Left forelimb (tissue), 1 donor: Measurements from ENCODE around the gene INA.
"Not testable (repeated sequence)": the region's sequence is repeated elsewhere in the genome, so short reads cannot be mapped to it uniquely, and the experiment has no call there.

Source experiments
- DNase-seq: peaks from one replicate; pipeline ENCODE4 v3.0.0-alpha.2; 2018; ENCODE audit warnings: low spot score

Gene INA

GRCh38 chr10:103276896-103277712, at the start of gene INA:
Gene INA (plus strand): TSS chr10:103277138. CDS start chr10:103277212, 74 bp downstream.
- DNase-seq = no peak

DNA sequence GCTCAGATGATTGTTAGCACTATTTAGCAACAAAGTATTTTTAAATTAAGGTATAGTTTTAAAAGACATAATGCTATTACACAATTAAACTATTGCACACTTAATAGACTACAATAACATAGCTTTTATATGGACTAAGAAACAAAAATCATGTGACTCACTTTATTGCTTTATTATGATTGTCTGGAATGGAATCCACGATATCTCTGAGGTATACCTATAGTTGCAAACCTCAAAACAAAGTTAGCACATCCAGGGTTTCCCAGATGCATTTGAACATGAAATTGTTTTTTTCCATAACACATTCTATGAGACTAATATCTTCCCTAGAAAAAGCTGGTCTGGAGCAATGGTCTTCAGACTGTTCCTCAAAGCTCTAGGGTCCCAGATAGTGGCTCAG, 49.5 kb upstream of the INA start:
- DNase-seq = no peak

GRCh38 chr10:103231047-103231551, 45.8 kb upstream of the INA start:
- no peak for DNase-seq

- DNase-seq = no peak
These were observed 44.7 kb upstream of the INA start for GRCh38 chr10:103232131-103232673.

DNA sequence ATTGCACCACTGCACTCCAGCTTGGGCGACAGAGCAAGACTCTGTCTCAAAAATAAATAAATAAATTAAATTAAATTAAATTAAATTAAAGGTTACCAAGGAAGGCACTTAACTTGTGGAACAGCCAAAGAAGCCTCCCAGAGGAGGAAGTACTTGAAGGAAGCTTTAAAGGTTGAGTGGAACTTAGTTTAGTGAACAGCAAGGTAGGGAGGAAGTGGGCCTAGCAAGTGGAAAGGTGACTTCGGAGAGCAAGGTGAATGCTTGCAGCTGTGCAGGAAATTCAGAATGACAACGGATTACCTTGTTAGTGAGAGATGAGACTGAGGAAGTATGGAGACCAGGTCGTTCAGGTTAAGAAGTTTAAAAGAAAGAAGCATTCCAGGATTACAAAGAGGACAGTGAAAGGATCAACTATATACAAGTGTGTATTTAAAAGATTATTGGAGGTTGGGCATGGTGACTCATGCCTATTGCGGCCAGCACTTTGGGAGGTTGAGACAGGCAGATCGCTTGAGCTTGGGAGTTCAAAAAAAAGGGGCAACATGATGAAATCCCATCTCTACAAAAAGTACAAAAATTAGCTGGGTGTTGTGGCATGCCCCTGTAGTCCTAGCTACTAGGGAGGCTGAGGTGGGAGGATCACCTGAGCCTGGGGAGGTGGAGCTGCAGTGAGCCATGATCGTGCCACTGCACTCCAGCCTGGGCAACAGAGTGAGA, 44.0 kb upstream of the INA start:
- DNase-seq = no peak

GRCh38 chr10:103235775-103236174, 41.2 kb upstream of the INA start:
- DNase-seq = no peak

- DNase-seq = no peak
These were observed 38.3 kb upstream of the INA start for GRCh38 chr10:103238506-103239252.

DNA sequence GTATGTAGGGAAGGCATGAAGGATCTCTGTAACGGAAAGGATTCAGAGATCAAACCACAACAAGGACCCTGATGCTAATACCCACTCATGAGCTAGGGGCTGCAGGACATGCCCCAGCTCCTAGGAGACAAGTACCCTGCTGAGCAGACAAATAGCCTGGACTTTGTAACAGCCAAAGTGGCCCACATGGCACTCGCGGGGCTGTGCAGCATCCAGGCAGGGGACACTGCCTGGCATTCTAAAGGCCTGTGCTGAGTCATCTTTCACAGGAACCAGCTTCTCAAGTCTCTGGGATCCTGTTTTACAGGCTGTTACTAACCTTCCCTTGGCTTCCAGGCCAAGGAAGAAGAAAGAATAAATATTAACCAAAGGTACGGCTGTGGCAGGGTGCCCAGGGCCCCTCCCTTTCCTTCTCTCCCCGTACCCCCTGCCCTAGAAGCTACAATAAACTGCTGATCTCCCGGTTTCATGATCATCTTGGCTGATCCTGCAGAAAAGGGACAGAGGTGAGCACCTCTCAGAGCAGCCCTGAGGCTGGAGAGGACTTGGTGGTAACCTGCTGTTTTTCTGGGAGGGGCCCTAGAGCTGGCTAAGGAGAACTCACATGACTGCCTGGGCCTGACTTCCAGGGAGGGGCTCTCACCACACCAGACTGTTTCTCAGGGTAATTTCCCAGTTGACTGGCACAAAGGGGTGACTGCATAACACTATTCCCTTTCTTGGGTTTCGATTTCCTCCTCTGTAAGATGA, 35.5 kb upstream of the INA start:
- DNase-seq = no peak

DNA sequence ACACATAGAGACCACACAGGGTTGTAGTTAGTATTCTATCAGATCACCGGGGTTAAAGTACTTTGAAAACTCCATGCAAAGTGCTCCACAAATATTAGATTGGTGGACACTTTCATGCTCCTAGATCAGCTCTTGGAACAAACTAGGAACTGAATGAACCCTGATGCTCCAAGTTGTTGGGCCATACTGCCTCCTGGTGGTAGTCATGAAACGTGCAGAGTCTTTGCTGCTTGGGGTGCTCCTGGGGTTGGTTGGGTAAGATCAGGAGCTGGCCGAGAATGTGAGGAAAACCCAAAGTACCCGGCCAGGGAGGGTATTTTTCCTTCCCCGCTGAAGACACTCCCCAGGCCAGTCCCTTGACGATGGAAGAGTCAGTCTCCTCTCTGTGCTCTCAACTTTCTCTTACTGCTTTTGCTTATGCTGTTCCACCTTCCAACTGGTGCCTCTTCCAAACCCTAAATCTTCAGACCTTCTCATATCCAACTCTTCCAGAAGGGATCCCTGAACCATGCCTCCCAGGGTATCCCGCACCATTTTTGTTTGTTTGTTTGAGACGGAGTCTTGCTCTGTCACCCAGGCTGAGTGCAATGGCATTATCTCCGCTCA, 32.2 kb upstream of the INA start:
- no peak for DNase-seq

DNA sequence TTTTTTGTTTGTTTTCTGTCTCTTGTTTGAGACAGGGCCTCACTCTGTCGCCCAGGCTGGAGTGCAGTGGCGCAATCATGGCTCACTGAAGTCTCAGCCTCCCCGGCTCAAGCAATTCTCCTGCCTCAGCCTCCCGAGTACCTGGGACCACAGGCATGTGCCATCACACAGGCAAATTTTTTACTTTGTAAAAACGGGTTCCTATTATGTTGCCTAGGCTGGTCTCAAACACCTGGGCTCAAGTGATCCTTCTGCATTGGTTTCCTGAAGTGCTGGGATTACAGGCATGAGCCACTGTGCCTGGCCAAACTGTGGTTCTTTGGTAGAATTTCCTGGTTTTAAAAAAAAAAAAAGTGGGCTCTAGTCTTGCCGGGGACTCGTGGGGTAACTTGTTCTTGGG, 31.4 kb upstream of the INA start, which contains the start of gene RPEL1:
TSS of gene RPEL1 (plus strand) at position 301 of the 400 bp plus-strand sequence. CDS start 110 bp downstream, outside the sequence.
- not testable (repeated sequence) for DNase-seq

DNA sequence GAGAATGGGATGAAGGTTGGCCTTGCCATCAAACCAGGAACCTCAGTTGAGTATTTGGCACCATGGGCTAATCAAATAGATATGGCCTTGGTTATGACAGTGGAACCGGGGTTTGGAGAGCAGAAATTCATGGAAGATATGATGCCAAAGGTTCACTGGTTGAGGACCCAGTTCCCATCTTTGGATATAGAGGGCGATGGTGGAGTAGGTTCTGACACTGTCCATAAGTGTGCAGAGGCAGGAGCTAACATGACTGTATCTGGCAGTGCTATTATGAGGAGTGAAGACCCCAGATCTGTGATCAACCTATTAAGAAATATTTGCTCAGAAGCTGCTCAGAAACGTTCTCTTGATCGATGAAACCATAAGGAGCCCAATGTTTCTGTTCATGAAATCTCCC, 30.6 kb upstream of the INA start:
- DNase-seq = no peak

DNA sequence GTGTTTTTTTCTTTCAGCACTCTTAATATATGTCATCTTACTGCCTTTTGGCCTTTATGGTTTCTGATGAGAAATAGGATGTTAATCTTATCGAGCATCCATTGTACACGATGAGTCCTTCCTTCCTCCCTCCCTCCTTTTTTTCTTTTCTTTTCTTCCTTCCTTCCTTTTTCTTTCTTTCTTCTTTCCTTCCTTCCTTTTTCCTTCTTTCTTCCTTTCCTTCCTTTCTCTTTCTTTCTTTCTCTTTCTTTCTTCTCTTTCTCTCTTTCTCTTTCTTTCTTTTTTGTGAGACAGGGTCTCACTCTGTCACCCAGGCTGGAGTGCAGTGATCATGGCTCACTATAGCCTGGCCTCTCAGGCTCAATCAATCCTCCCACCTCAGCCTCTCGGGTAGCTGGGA, 22.8 kb upstream of the INA start:
- no peak for DNase-seq

GRCh38 chr10:103254538-103255325, 22.2 kb upstream of the INA start:
- DNase-seq = no peak

DNA sequence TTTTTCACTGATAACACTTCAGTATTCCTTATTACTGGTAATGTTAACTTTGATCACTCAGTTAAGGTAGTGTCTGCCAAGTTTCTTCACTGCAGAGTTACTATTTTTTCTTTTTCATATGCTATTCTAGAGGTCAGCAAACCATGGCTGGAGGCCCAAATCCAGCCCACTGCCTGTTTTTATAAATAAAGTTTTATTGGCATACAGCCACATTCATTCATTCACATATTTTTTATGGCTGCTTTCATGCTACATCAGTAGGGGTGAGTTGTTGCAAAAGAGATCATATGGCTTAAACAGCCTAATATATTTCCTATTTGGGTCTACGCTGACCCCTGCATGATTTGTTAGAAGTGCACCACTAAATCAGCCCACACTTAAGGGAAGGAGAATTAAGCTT, 20.3 kb upstream of the INA start:
- no peak for DNase-seq

DNA sequence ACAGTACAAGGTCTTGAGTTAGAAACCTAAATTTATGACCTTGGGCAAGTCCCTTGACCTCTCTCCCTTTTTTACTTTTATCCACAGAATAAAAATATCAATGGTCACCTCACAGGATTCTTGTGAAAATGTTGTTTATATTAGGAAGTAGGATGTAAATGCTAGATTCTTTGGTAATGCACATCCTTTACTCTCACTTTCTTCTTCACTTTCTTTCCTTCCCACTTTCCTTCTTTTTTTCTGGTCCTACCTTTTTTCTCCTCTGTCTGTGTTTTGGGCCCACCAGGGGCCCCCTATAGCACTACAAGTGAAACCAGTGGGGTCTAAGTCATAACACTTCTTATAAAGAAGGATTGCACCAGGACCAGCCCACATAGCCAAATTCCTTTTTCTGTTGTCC, 19.1 kb upstream of the INA start:
- no peak for DNase-seq

GRCh38 chr10:103258928-103259327, 18.0 kb upstream of the INA start:
- DNase-seq = not testable (repeated sequence)

DNA sequence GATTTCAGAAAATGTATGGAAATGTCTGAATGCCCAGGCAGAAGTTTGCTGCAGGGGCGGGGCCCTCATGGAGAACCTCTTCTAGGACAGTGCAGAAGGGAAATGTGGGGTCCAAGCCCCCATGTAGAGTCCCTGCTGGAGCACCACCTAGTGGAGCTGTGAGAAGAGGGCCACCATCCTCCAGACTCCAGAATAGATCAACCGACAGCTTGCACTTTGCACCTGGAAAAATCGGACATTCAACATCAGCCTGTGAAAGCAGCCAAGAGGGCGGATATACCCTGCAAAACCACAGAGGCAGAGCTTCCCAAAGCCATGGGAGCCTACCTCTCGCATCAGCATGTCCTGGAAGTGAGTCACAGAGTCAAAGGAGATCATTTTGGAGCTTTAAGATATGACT, 16.9 kb upstream of the INA start:
- no peak for DNase-seq

DNA sequence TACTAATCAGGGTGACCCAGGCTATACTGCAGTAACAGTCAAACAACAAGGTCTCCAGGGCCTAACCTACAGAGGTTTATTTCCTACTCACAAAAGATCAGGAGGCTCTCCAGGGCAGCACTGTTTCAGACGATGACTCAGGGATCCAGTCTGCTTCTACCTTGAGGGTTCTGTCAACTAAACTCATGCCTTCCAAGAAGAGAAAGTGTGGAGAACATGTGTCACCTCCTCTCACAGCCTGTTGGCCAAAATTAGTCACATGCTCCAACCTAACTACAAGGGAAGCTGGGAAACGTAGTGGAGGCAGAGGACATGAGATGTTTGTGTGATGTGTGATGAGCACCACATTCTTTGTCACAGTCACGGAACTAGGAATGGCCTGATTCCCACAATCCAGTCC, 14.7 kb upstream of the INA start:
- no peak for DNase-seq

DNA sequence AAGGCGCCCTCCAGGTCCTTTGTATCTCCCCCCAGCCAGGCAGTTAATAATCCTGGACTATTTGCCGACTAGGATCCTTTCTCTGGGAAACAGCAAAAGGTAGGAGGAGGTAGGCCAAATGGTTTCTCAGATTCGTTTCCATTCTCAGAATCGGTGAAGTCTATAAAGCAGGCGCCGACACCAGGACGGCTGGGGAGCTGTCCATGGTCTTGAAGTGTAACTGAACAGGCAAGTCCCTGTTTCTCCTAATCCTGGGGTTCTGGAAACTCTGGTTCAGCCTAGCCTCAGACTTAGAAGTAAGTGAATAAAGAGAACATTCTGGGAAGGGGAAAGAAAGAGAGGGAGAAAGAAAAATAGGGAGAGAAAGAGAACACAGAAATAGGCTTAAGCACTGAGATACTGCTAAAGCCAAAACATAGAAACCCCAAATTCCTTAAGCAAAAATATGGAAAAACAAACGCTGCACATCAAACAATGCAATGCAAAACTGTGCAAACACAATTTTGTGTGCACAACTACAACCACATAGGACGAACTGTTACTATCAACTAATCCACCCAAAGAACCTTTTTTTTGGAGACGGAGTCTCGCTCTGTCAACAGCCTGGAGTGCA, 11.1 kb upstream of the INA start:
- no peak for DNase-seq

- DNase-seq = no peak
These were observed 3.9 kb upstream of the INA start for GRCh38 chr10:103273041-103273441.
